HepG2 (cell line): ENCODE data around the gene DRD3. TPM values are rescaled to one million over a fixed set of nuclear protein-coding genes. Genes with fewer than 3 reads are reported as not detected.
A peak's percentile ranks its signal among the peaks of the same experiment; 100 is the strongest.

ENCODE experiments used
- ADNP ChIP-seq: sonication (generic); formaldehyde crosslinking; IDR thresholded peaks from 2 replicates; pipeline ENCODE4 v1.4.0; 2020; ENCODE audit warnings: missing genetic modification reagents
- ARNT ChIP-seq: fragments of 450-650 bp; IDR thresholded peaks from 2 replicates; pipeline ENCODE4 v1.6.1; 2017
- FOSL2 ChIP-seq: sonication (generic); formaldehyde crosslinking; IDR thresholded peaks from 2 replicates; pipeline ENCODE4 v1.4.0; 2020; ENCODE audit warnings: missing genetic modification reagents
- MAFK ChIP-seq, 2 experiments: IDR thresholded peaks in 1 of 2; conservative IDR thresholded peaks in 1 of 2; 2 replicates each; pipeline ENCODE4 v1.6.1; 2011; ENCODE audit warnings: improper control_type of control experiment in 2 of 2, low read length in 2 of 2
- RAD51 ChIP-seq: fragments of 450-650 bp; IDR thresholded peaks from 2 replicates; pipeline ENCODE4 v1.6.1; 2016; ENCODE audit warnings: borderline replicate concordance
- REPIN1 ChIP-seq: sonication (generic); formaldehyde crosslinking; IDR thresholded peaks from 2 replicates; pipeline ENCODE4 v1.8.0; 2022; ENCODE audit warnings: missing genetic modification reagents, low read depth, mild to moderate bottlenecking, borderline replicate concordance
- SNAI1 ChIP-seq: sonication (generic); formaldehyde crosslinking; IDR thresholded peaks from 2 replicates; pipeline ENCODE4 v1.5.0; 2020; ENCODE audit warnings: mild to moderate bottlenecking, missing genetic modification reagents, borderline replicate concordance
- TCF12 ChIP-seq, 2 experiments: fragments of 450-650 bp in 1 of 2; sonication (generic) in 1 of 2; formaldehyde crosslinking in 1 of 2; IDR thresholded peaks; 2 replicates each; pipeline versions ENCODE4 v1.6.1 to v1.8.0; 2017 to 2022; ENCODE audit warnings: antibody characterized with exemption in 1 of 2, mild to moderate bottlenecking in 1 of 2, missing genetic modification reagents in 1 of 2, moderate library complexity in 1 of 2
- ZBTB8A ChIP-seq: sonication (generic); formaldehyde crosslinking; IDR thresholded peaks from 2 replicates; pipeline ENCODE4 v1.4.0; 2020; ENCODE audit warnings: mild to moderate bottlenecking, low read depth, missing genetic modification reagents, borderline replicate concordance
- ZFY ChIP-seq: sonication (generic); formaldehyde crosslinking; IDR thresholded peaks from 2 replicates; pipeline ENCODE4 v1.4.0; 2020; ENCODE audit warnings: missing genetic modification reagents
- ZNF251 ChIP-seq: sonication (generic); formaldehyde crosslinking; IDR thresholded peaks from 2 replicates; pipeline ENCODE4 v1.9.0; 2021; ENCODE audit warnings: mild to moderate bottlenecking, missing genetic modification reagents
- polyA plus RNA-seq, 8 experiments: library from polyadenylated mRNA; depleted of rRNA in 3 of 8; stranded (reverse) in 7 of 8; unstranded in 1 of 8; fragments of >200 nt; fragmentation: Illumina TruSeq in 4 of 8; extraction: Trizol in 4 of 8; gene quantifications; 2 replicates each; pipeline versions ENCODE4 v1.2.1 to v1.2.3, GENCODE V29; 2011 to 2016; ENCODE audit warnings: low read depth in 4 of 8, missing spikeins in 1 of 8, mixed read lengths in 1 of 8; ENCODE audit not compliant: insufficient read depth in 1 of 8
- total RNA-seq, 5 experiments: library from RNA; depleted of rRNA; stranded (reverse); fragments of >200 nt; fragmentation: Illumina TruSeq; extraction: Trizol; gene quantifications; 2 replicates each; pipeline ENCODE4 v1.2.3, GENCODE V29; 2016; ENCODE audit warnings: low read depth in 1 of 5
- TF ChIP-seq, protein P1 (sequence below): sonication (generic); formaldehyde crosslinking; IDR thresholded peaks from 2 replicates; pipeline ENCODE4 v1.5.1; 2020; ENCODE audit warnings: mild to moderate bottlenecking, missing genetic modification reagents, moderate library complexity
- TF ChIP-seq, protein P2 (sequence below): sonication (generic); formaldehyde crosslinking; IDR thresholded peaks from 2 replicates; pipeline ENCODE4 v1.4.0; 2020; ENCODE audit warnings: missing genetic modification reagents
- TF ChIP-seq, protein P3 (sequence below): sonication (generic); formaldehyde crosslinking; IDR thresholded peaks from 2 replicates; pipeline ENCODE4 v1.4.0; 2020; ENCODE audit warnings: missing genetic modification reagents, borderline replicate concordance
- TF ChIP-seq, protein P4 (sequence below): sonication (generic); formaldehyde crosslinking; IDR thresholded peaks from 2 replicates; pipeline ENCODE4 v1.5.0; 2020; ENCODE audit warnings: missing genetic modification reagents, mild to moderate bottlenecking, borderline replicate concordance
- TF ChIP-seq, protein P5 (sequence below): IDR thresholded peaks from 2 replicates; pipeline ENCODE4 v1.6.1; 2016; ENCODE audit warnings: control low read depth
- TF ChIP-seq, protein P6 (sequence below): sonication (generic); formaldehyde crosslinking; IDR thresholded peaks from 2 replicates; pipeline ENCODE4 v1.8.1; 2023; ENCODE audit warnings: mild to moderate bottlenecking, missing genetic modification reagents

Gene DRD3
- total and polyA plus RNA-seq, 2 of the 13 experiments (the other 11 are each of a cell fraction or from before 2014, with no cell fraction given), result not detected

DNA sequence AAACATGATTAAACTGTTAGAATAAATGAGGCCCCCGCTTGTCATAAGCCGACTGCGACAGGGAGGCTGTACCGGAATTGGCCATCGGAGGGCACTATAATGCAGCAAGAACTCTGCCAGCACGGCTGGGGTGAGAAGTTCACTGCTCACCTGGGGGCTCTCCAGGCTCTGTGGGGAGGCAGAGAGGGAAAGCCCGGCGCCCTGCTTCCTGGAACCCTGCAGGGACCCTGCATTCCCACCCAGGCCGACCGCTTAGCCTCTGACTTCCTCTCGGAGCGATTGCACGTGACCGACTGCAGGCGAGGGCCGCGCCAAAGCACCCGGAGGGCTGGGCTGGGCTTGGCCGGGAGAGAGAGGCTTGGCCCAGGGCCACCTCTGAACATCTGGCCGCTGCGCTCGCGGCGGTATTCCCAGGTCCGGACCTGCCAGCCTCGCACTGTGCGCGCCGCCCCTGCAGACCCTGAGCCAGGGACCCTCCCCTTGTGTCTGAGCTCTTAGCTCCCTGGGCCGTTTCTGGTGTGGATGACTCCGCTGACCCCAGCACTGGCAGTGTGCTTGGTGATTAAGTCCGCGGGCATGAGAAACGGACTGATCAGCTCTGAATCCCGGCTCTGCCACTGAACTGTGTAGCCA, 26.2 kb downstream of the DRD3 start (continued):
- TF ChIP-seq, protein P1, sequence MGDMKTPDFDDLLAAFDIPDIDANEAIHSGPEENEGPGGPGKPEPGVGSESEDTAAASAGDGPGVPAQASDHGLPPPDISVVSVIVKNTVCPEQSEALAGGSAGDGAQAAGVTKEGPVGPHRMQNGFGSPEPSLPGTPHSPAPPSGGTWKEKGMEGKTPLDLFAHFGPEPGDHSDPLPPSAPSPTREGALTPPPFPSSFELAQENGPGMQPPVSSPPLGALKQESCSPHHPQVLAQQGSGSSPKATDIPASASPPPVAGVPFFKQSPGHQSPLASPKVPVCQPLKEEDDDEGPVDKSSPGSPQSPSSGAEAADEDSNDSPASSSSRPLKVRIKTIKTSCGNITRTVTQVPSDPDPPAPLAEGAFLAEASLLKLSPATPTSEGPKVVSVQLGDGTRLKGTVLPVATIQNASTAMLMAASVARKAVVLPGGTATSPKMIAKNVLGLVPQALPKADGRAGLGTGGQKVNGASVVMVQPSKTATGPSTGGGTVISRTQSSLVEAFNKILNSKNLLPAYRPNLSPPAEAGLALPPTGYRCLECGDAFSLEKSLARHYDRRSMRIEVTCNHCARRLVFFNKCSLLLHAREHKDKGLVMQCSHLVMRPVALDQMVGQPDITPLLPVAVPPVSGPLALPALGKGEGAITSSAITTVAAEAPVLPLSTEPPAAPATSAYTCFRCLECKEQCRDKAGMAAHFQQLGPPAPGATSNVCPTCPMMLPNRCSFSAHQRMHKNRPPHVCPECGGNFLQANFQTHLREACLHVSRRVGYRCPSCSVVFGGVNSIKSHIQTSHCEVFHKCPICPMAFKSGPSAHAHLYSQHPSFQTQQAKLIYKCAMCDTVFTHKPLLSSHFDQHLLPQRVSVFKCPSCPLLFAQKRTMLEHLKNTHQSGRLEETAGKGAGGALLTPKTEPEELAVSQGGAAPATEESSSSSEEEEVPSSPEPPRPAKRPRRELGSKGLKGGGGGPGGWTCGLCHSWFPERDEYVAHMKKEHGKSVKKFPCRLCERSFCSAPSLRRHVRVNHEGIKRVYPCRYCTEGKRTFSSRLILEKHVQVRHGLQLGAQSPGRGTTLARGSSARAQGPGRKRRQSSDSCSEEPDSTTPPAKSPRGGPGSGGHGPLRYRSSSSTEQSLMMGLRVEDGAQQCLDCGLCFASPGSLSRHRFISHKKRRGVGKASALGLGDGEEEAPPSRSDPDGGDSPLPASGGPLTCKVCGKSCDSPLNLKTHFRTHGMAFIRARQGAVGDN (CRISPR knock-in tag), result peak; percentile 85
- TF ChIP-seq ZBTB8A (CRISPR knock-in tag), result no peak
- no peak for TF ChIP-seq REPIN1 (CRISPR knock-in tag)
- TF ChIP-seq, protein P2, sequence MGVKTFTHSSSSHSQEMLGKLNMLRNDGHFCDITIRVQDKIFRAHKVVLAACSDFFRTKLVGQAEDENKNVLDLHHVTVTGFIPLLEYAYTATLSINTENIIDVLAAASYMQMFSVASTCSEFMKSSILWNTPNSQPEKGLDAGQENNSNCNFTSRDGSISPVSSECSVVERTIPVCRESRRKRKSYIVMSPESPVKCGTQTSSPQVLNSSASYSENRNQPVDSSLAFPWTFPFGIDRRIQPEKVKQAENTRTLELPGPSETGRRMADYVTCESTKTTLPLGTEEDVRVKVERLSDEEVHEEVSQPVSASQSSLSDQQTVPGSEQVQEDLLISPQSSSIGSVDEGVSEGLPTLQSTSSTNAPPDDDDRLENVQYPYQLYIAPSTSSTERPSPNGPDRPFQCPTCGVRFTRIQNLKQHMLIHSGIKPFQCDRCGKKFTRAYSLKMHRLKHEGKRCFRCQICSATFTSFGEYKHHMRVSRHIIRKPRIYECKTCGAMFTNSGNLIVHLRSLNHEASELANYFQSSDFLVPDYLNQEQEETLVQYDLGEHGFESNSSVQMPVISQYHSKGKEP (CRISPR knock-in tag), result no peak
- no peak for TF ChIP-seq MAFK (conservative IDR thresholded peaks at IDR 0.05 in 1 of 2, IDR thresholded peaks at IDR 0.05 in 1 of 2; ENCODE audit: low read length in 2 of 2)
- TF ChIP-seq ARNT, result no peak
- no peak for TF ChIP-seq SNAI1 (CRISPR knock-in tag)
- TF ChIP-seq TCF12 (IDR thresholded peaks at IDR 0.05), result no peak
- no peak for TF ChIP-seq TCF12 (CRISPR knock-in tag; IDR thresholded peaks at IDR 0.05)
- no peak for TF ChIP-seq FOSL2 (CRISPR knock-in tag)
- TF ChIP-seq, protein P3, sequence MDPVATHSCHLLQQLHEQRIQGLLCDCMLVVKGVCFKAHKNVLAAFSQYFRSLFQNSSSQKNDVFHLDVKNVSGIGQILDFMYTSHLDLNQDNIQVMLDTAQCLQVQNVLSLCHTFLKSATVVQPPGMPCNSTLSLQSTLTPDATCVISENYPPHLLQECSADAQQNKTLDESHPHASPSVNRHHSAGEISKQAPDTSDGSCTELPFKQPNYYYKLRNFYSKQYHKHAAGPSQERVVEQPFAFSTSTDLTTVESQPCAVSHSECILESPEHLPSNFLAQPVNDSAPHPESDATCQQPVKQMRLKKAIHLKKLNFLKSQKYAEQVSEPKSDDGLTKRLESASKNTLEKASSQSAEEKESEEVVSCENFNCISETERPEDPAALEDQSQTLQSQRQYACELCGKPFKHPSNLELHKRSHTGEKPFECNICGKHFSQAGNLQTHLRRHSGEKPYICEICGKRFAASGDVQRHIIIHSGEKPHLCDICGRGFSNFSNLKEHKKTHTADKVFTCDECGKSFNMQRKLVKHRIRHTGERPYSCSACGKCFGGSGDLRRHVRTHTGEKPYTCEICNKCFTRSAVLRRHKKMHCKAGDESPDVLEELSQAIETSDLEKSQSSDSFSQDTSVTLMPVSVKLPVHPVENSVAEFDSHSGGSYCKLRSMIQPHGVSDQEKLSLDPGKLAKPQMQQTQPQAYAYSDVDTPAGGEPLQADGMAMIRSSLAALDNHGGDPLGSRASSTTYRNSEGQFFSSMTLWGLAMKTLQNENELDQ, result no peak
- TF ChIP-seq ZFY (CRISPR knock-in tag), result peak; percentile 61
- no peak for TF ChIP-seq RAD51
- TF ChIP-seq, protein P4, sequence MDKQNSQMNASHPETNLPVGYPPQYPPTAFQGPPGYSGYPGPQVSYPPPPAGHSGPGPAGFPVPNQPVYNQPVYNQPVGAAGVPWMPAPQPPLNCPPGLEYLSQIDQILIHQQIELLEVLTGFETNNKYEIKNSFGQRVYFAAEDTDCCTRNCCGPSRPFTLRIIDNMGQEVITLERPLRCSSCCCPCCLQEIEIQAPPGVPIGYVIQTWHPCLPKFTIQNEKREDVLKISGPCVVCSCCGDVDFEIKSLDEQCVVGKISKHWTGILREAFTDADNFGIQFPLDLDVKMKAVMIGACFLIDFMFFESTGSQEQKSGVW (CRISPR knock-in tag), result no peak
- no peak for TF ChIP-seq ZNF251 (CRISPR knock-in tag)
- TF ChIP-seq, protein P5, sequence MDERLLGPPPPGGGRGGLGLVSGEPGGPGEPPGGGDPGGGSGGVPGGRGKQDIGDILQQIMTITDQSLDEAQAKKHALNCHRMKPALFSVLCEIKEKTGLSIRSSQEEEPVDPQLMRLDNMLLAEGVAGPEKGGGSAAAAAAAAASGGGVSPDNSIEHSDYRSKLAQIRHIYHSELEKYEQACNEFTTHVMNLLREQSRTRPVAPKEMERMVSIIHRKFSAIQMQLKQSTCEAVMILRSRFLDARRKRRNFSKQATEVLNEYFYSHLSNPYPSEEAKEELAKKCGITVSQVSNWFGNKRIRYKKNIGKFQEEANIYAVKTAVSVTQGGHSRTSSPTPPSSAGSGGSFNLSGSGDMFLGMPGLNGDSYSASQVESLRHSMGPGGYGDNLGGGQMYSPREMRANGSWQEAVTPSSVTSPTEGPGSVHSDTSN (CRISPR knock-in tag), result no peak
- TF ChIP-seq, protein P6, sequence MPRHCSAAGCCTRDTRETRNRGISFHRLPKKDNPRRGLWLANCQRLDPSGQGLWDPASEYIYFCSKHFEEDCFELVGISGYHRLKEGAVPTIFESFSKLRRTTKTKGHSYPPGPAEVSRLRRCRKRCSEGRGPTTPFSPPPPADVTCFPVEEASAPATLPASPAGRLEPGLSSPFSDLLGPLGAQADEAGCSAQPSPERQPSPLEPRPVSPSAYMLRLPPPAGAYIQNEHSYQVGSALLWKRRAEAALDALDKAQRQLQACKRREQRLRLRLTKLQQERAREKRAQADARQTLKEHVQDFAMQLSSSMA (CRISPR knock-in tag), result no peak; the same call in 1 of the 2 replicates
- TF ChIP-seq ADNP (CRISPR knock-in tag), result no peak
